Measurements from ENCODE around the gene AMN. TPM values are rescaled to one million over a fixed set of nuclear protein-coding genes. Genes with fewer than 3 reads are reported as not detected.

Gene AMN
- total RNA-seq, 1 donor from 2014 or later: 12.4 TPM

DNA sequence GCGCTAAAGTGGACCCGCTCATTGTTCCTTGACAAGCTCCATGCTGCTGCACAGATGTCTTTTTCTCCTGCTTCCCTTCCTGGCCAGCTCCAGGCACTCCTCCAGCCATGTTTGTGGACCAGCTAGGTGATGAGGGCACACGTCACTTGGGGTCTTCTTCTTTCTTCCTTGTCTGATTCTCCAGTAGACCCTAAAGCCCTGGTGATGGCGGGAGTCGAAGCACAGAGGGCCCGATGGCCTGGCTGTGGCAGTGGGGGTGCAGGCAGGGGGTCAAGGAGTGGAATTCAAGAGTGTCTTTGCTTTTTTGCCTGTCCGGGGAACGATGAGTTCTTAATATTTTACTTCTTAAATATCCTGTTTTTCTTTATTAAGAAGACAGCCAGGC is 23.0 kb upstream of the AMN start:
- no peak for ATAC-seq

DNA sequence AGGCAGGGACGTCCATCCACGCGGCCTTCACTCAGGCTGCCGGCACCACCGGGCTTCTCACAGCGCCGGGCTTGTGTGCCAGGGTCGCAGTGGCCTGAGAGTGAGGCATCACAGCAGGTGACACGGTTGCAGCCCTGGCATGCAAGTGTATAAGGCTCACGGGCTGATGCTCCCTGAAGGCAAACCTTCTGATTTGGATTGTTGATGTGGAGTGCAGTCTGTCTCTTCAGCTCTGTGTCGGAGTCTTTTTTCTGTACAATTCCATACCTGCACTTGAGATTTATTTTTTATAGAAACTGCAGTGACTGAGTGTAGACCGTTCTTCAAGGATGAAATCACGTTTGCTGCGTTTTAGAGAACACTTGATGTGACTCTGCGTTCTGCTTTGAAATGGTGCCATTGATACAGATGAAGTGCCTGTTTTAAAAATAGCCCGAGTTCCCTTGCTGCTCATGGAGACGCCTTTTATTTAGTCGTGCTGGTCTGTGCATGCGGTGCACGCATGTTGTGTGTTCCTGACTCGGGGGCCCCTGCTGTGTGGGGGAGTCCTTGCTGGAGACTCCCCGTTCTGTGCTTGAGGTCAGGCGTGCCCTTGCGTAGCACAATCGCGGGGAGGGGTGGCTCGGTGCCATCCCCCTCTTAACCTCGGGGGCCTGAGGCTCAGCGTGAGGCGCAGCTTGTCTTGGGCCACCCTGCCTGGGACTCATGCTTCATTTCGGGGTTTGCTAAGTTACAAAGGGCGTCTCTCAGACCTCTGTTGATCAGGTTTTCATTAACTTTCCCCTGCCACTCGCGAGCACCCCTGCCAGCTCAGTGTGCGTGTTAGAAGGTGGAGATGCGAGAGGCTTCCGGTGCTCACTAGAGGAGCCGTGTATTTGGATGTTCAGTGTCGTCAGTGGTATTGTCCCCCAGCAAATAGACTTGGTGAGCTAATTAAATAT is 21.6 kb upstream of the AMN start:
- peak; percentile 24 for ATAC-seq

DNA sequence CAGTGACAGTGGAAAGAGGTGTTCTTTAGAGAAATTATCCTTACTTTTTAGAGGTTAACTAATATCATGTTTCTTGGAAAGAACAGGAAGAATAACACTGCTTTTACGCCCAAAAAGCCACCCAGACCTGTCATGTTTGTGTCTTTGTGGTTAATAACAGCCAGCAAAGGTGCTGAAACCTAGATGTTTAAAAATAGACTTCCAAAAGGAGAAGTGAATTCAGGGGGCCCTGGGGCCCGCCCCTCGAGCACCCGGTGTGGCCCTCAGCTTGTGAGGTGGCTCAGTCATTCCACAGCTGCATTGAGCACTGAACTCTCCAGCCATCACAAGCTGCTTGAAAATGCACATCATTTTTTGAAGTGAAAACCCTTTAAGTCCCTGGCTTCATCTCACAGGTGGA is 20.8 kb upstream of the AMN start:
- peak; percentile 54 for ATAC-seq

DNA sequence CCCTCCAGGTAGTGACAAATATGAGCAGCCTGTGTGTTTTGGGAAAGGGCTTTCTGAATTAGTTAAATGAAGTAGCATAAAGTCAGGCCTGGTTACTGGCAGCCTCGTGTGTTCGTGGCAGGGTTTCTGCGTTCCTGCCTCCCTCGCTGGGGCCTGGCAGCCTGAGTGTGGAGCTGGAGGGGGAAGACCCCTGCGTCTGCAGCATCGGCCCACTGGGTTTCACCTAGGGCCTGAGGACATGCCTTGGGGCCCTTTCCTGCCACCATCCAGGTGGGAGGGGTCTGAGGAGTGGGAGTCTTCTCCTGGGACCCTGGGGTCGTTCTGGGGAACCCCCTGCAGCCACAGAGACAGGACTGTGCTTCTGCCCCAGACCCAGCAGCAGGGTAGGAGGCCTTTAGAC is 20.4 kb upstream of the AMN start:
- no peak for ATAC-seq

DNA sequence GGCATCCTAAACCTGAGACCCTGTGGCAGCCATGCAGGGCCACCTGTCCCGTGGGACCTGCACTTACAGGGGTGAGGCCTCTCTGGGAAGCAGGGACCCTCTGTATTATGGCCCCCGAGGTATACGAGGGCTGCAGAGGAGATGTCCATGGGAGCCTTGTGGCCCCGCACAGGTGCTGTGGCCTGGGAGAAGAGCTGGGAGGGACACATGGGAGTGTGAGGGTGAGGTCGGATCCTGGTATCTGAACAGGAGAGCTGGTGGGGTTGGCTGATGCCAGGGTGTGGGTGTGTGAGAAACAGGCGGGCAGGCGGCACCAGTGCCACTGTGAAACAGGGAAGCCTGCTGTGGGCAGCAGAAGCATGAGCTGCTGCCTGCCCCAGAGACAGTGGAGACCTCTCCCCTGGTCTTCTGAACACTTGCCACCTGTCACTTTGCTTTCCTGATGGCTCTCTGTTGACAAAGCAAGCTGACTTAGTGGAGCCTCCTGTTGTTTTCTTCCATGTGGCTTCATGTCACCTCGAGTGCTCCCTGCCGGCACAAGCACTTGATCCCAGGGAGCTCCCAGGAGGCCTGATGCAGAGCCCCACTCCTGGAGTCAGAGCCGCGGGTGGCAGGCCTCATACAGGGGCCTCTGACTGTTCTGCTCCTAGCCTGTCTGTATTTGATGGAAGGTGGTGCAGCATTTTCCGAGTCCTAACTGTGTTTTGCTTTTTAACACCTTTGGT is 19.8 kb upstream of the AMN start:
- ATAC-seq: peak; percentile 6

DNA sequence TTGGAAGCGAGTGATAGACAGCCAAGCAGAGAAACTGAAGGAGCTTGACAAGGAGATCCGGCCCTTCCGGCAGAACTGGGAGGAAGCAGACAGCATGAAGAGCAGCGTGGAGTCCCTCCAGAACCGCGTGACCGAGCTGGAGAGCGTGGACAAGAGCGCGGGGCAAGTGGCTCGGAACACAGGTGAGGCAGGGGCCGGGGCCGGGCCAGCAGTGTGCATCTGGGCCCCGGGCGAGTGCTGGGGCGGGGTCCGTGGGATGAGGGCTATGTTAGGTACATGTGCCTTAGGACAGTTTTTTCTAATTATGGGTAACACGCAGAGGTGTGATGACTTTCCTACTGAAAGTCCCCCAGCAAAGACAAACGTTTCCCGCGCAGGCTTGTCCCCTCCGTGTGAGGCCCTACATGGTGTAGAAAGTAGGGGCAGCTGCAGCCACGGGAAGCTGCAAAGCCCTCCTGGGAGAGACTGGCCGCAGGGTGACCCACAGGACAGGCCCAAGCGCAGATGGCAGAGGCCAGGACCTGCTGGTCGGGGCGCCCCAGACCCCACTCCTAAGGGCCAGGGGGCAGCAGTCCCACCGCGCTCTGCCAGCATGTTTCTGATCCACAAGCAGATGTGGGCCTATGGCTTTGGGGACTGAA is 19.1 kb upstream of the AMN start:
- no peak for ATAC-seq

DNA sequence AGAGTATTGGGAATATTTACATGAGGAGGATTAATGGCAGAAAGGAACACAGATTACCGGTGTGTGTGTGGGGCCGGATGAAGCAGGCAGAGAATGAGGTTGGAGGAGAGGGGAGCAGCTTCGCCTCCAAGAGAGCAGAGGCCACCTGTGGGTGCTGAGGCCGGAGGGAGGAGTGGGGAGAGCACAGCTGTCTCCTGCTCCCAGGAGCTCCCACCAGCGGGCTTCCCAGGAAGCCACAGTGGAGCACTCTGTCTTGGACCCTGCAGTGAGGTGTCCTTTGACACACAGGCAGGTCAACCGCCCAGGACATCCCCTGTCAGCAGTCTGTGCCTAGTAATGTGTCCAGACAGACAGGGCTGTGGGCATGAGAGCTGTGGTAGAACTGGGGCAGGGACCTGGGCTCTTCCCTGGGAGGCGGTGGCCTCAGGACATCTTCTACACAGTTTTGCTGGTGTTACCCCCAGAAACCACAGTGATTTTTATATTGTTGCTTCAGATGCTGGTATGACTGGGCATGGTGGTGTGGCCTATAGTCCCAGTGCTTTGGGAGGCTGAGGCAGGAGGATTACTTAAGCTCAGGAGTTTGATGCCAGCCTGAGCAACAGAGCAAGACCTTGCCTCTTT is 18.5 kb upstream of the AMN start:
- ATAC-seq: no peak

DNA sequence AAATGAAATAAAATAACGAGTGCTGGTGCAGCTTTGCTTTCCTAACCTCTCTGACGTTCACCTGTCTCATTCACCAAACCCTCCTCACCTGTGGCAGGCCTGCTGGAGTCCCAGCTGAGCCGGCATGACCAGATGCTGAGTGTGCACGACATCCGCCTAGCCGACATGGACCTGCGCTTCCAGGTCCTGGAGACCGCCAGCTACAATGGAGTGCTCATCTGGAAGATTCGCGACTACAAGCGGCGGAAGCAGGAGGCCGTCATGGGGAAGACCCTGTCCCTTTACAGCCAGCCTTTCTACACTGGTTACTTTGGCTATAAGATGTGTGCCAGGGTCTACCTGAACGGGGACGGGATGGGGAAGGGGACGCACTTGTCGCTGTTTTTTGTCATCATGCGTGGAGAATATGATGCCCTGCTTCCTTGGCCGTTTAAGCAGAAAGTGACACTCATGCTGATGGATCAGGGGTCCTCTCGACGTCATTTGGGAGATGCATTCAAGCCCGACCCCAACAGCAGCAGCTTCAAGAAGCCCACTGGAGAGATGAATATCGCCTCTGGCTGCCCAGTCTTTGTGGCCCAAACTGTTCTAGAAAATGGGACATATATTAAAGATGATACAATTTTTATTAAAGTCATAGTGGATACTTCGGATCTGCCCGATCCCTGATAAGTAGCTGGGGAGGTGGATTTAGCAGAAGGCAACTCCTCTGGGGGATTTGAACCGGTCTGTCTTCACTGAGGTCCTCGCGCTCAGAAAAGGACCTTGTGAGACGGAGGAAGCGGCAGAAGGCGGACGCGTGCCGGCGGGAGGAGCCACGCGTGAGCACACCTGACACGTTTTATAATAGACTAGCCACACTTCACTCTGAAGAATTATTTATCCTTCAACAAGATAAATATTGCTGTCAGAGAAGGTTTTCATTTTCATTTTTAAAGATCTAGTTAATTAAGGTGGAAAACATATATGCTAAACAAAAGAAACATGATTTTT is 17.1 kb upstream of the AMN start:
- ATAC-seq: no peak

DNA sequence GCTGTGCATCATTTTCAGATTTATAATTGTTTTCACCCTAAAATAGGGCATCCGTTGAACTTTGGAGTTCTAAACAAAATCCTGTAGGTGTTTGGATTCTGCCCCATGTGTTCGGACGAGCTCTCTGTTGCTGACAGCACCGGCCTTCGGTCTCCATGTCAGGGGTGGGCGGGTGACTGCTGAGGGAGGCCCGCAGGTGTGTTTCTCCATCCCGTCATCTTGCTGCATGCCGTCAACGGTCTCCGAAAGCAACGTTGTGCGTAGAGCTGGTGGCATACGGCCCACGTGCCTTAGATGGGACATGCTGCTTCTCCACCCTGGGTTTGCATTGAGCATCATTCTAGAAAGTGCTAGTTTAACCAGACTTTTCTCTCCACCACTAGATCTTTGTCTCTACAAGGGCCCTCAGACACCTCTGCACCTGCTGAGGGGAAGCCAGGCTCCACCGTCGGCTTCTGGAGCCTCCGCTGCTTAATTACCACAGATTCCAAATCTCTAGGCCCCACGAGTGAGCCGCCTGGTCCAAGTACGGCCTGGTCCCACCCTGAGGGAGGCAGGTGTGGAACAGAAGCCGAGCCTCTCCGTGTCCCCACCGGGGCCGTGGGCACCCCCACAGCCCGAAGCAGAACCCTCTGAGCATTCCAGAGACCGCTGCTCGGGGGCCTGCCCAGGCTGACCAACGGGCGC is 15.7 kb upstream of the AMN start:
- no peak for ATAC-seq

DNA sequence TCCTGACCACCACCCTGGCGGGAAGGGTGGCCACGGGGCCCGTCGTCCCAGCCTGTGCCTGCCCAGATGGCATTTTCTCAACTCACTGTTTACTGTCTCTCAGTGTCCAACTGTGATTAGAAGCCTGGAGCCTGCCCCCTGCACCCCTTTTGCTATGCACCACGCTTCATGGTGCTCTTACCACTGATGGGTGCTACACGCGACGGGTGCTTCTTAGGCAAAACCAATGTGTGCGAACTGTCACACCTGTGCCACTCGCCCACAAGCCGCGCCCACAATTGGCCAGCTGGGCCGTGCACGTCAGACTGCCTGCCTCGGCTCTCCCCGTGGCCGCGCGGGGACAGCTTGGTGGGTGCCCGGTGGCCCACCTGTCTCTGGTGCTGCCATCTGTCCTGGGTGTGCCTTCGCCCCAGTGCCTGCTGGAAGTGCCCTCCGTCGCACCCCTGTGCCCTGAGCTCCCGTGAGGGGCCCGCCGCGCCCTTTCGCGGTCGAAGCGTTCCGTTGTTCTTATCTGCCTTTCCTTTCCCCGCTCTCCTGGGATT is 15.1 kb upstream of the AMN start:
- no peak for ATAC-seq

DNA sequence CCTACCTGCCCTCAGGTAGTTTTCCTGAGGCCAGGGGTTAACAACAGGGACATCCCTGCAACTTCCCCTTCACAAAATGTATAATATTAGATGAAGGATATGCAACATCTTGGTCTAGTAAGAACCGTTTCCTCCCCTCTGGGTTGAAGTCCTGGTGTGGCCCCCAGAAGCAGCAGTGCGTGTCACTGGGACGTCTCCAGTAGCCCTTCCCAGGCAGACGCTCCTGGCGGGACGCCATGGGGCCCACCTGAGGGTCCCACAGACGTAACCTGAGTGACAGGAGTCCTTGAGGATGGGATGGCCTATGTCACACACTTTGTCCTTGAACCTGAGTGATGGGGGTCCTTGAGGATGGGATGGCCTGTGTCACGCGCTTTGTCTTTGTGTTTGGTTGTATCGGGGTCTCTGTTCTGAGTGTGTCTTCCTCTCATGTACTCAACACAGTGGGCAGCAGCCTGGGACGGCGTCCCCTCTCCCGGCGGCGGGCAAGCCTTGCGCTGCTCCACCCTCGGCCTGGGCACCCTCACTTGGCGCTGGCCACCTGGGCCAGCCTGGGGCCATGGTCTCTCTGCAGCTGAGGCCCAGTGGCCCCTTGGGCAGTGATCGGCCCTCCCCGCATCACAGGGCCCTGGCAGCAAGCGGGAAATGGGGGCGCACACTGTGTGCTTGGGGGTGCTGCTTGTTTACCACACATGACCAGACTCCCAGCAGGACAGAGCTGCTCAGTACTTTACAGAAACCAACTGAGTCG is 14.3 kb upstream of the AMN start:
- ATAC-seq: no peak

DNA sequence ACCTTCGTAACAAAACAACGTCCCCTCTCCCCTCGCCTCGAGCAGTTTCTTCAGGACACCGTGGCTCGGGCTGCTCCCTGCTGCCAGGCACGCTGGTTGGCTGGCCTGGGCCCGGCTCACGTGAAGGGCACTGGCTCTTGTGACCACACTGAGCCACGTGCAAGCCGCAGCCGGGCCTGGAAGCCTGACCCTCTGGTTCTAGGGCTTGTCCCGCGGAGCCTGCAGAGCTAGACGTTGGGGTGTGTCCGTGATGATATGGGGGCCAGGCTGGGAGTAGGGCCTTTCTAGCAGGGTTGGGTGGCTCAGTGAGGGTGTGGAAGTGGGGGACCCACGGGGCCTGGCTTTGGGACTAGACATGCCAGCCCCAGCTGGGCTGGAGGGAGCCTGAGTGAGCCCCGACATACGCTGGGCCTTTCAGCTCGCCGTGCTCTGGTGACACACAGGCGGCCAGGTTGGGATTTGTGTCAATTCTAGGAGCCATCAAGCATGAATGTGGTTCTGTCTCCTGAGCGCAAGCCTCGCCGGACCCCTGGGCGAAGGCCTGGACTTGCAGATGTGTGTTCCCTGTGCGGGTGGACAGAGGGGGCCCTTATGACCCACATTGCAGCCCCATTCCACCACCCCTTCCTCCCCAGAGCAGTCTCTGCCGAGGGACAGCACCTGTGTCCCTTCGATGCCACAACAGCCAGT is 13.6 kb upstream of the AMN start:
- peak; percentile 3 for ATAC-seq

DNA sequence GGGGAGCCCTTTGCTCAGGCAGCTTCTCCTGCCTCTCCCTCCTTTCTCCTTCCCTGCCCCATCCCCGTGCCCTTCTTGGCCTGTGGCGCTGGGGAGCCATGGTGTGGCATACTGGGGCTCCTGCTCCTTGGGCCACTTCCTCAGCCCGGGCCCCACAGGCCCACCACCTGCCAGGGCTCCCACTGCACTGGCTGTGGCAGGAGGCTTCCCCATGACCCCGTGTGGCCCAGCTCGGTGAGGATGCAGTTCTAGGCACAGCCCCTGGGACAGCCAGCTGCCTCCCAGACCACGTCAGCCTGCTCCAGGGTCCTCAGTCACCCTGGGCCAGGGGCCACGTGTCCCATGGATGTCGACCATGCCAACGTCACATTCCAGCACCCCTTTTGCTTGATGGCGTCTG is 13.0 kb upstream of the AMN start:
- no peak for ATAC-seq

DNA sequence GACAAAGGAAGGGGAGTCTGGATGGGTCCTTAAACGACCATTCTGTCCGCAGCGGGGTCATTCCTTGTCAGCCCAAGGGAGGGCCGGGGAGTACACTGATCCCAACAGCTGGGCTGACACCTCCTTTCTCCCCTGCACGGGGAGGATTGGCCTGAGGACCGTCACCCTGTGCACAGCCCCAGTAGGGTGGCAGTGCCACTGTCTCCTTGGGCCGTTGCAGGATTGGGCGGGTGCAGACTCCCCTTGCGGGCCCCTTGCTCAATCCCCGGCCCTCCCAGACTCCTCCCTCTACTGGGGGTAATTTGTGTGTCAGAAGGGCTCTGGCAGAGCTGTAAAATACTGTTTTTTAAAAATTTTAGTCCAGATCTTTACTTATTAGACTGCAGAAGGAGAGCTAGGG is 12.6 kb upstream of the AMN start:
- ATAC-seq: no peak

DNA sequence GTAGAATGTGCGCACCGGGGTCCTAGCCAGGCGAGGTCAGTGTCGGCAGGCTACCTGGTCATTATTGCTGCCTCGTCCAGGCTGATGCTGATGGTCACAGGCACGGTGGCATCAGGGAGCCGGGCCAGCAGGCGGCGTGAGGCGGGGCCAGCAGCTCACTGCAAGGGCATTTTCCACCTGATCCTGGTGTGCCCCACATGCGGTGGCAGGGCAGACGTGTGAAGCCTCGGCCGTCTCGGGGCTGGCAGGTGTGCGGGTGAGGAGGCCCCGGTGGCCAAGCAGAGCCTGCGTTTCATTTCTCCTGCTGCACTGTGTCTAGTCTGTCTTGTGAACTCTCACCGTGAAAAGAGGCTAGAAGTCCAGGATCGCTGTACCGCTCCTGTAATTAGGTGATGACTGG is 12.0 kb upstream of the AMN start:
- ATAC-seq: no peak

DNA sequence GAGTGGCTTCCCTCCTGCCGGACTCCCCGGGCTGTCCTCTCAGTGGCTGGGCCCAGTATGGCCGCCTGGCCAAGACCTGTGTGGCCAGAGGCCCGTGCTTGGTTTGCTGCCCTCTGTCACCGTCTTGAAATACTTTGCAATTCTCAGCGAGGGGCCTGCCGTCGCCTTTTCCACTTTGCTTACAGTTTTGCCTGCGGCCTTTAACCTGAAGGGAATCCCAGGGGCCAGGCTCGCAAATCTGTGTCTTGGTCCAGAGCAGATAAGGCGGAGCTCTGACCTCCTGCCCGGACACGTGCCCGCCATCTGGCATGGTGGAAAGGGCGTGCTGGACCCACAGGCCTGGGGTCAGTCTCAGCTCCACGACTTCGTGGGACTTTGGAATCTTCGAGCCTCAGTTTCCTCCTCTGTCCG is 10.9 kb upstream of the AMN start:
- no peak for ATAC-seq

DNA sequence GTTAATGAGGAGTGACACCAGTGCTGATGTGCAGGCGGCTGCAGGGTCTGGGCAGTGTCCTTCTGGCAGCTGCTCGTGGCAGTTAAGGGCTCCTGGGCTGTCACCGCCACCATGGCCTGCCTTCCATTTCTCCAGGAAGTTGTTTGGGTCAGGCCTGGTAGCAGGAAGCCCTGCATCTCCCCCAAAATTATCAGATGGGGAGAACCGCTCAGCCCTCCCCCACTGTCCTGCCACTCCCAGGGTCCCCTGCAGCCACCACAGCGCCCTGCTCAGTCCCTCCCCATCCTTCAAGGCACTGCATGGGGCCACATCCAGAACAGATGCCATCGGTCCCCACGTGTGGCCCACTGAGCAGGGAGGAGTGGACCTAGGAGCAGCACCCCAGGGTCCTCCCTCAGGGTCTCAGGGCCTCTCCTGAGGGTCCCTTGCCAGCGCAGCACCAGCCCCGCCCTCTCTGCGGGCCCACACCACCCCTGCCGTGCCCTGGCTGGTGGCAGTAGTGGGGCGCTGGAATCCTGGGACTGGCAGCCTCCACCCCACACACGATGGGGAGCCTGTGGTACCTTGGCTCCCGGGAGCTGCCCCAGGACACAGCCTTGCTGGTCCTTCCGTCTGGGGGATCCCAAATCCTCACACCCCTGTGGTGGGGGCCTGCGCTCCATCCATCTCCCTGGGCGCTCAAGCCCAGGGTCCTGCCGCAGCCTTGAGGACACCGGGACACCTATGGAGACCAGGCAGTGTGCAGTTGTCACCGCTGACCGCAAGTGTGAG is 10.3 kb upstream of the AMN start:
- no peak for ATAC-seq

DNA sequence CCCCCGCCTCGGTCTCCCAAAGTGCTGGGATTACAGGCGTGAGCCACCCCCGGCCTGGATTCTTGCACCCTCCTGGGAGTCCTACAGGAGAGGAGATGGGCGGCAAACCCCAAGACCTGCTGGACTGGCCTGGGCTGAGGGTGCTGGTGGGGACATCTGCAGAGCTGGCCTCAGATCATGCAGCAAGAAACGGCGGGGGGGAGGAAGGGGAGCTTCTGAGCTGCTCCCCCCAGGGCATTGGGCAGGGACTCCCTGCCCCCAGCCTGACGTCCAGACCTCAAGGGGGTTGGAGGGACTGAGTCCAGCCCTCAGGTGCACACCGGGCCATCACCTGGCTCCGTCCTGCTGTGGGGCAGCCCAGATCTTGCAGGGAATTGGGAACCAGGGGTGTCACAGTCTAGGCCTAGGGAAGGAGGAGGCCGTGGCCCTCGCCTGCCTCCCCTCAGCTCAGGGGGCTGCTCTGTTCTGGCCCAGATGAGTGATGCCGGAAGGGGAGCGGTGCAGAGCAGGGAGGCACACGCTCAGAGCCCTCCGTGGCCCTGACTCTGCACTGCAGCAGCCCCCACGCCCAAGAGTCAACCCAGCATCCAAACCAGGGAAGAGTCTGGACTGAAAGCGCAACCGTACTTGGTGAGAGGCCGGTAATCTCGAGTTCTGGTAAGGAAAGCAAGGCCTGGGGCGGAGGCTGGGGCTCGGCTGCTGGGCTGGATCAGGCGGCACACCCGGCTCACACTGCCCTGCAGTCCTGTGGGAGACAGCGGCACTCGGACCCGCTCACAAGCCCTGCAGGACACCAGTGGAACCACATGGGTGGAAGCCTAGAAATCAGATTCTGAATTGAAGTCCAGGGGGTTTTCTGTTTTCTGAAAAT is 8.9 kb upstream of the AMN start:
- ATAC-seq: no peak
